RCC 7860 (cell line): ENCODE results near the gene DPYSL4.

Source experiments
- DNase-seq: peaks from one replicate; pipeline ENCODE4 v3.0.0-alpha.2; 2015; ENCODE audit warnings: low spot score
- FAIRE-seq: peaks from 2 replicates; lab custom pipeline; 2012; peaks lifted over from hg19 to GRCh38; lab: Jason Lieb, UNC

Gene DPYSL4

GRCh38 chr10:132238371-132239125 is 51.8 kb downstream of the DPYSL4 start:
- FAIRE-seq: no peak
- DNase-seq: no peak

DNA sequence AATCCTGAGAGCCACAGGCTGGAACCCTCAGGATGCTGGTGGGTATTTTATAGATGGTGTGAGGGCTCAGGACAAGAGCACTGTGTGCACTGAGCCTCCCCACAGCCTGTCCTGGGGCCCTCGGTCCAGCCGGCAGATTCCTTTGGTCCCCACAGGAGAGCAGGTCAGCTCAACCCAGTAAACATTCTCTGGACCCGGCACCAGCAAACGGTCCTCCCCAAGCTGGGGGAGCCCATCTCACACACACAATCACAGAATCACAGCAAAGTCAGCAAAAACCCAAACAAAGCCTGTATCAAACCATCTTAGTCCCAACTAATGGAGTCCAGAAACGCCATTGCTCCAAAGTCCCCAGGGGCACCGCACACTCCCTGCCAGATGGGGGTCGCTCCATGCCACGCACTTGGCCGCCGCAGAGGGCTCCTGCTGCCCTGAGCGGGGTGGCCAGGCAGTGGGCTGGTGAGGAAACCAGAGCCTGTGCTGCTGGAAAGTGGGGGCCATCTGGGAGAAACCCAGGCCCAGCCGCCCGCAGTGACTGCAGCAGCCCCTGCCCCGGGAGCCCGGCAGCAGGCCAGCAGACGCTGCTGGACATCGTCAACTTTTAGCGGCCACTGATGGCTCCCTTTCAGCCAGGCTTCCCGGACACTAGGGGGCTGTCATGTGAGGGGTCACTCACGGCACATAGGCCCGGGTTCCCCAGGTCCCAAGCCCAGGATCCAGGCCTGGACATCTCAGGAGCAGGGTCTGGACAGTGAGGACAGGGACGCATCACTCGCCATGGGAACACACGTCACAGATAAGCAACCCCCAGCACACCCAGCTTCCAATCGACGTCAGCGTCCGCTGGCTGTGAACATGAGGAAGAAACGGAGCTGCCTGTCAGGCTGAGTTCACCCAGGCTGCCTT is 52.6 kb downstream of the DPYSL4 start:
- FAIRE-seq: no peak
- no peak for DNase-seq

- FAIRE-seq (no peak), DNase-seq (no peak)
These were observed 53.4 kb downstream of the DPYSL4 start for GRCh38 chr10:132240156-132240555.

DNA sequence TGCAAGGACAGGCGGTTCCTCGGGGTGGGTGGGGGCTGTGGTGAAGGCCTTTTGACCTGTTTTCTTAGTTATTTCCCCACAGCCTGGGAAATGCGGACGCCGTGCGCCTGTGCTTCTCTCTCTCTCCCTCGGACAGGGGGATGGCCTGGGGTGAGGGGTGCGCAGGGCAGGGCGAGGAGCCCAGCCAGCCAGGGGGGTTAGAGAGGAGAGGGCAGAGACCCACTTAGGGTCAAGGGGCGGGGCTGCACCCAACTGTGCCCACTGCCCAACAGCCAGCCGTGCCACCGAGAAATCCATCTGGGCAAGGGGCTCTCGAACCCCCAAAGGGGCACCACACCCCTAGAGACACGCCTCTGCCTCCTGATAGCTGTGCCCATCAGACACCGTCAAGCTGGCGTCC is 53.8 kb downstream of the DPYSL4 start:
- no peak for DNase-seq
- FAIRE-seq: no peak

GRCh38 chr10:132241086-132241485 is 54.3 kb downstream of the DPYSL4 start:
- DNase-seq: no peak

DNA sequence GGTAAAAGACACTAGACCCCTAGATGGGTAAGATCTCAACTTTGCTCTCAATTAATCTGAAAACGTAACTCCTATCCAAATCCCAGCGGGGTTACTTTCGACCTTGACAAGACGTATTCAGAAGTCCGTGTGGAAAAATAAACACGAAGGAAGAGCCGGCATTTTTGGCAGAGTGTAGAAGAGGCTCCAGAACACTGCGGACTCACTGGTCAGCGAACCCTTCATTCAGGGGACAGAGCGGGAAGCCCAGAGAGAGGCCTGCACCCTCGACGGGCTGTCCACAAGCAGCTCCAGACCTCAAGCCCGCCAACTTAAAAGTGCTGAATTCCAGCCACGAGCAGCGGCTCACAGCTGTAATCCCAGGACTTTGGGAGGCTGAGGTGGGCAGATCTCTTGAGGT is 54.7 kb downstream of the DPYSL4 start:
- DNase-seq: no peak
- no peak for FAIRE-seq

More at GRCh38 chr10:132241086-132241485, 54.3 kb downstream of the DPYSL4 start:
- FAIRE-seq: no peak

- DNase-seq (no peak), FAIRE-seq (no peak)
These were observed 55.5 kb downstream of the DPYSL4 start for GRCh38 chr10:132242103-132242840.

DNA sequence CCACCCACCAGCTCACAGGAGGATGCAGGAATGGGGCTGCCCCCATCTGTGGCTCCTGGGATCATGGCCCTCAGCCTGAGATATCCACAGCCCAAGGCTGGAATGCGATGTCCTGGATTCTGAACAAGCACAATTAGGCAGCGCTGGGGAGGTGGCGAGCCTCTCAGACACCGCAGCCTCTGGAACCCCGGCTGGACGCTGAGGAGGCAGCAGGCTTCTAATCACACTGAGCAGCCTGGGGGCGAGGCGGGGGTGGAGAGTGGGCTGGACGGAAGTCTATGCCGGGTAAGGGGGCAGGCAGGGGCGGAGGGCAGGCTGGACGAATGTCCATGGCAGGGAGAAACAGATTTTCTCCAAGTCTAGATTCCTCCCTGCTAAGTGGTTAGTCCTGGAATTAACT is 56.4 kb downstream of the DPYSL4 start:
- FAIRE-seq: no peak

GRCh38 chr10:132243626-132244025 is 56.9 kb downstream of the DPYSL4 start:
- FAIRE-seq (no peak), DNase-seq (no peak)

More for the DNA sequence above, 56.4 kb downstream of the DPYSL4 start:
- no peak for DNase-seq

- DNase-seq (no peak), FAIRE-seq (no peak)
These were observed 58.3 kb downstream of the DPYSL4 start for GRCh38 chr10:132245056-132245455.

DNA sequence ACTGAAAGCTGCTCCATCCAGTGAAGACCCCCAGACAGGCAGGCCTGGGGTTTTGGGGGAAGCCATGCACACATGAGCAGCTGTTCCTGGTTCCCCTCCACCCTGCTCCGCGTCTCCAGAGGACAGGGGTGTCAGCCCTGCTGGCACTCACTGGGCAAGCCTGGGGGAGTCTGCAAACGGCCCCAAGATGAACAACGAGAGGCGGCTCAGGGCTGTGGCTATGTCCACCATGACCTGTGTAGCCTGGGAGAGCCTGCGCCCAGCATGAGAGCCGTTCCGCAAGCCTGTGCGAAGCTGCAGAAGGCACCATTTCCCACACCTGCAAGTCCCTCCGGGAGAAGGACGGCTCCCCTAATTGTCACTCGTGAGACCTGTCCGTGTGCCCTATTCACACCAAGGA is 59.5 kb downstream of the DPYSL4 start:
- FAIRE-seq: no peak

GRCh38 chr10:132247943-132248342 is 61.2 kb downstream of the DPYSL4 start:
- FAIRE-seq (no peak), DNase-seq (no peak)

More for the DNA sequence above, 59.5 kb downstream of the DPYSL4 start:
- no peak for DNase-seq

GRCh38 chr10:132248455-132249225 is 61.9 kb downstream of the DPYSL4 start:
- DNase-seq: peak; percentile 21
- no peak for FAIRE-seq

DNA sequence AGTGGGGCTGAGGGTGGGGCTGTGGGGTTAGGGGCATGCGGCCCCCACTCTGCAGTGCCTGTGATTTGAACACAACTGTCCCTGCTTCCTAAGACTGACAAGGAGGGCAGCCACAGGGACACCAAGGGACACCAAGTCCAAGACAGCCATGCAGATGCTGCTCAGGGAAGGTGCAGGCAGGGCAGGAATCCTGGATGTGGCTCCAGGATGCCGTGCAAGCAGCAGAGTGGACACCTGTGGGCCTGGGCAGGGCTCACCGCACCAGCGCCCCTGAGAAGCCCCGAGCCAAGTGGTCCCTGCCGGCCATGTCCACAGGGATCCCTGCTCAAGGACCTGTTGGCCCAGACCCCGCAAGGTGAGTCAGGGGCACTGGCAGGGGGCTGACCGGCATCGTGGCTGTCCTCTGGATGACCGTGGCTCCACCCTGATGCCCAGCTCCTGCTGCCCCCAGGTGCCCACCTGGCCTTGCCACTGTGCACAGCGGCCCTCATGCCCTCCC is 62.5 kb downstream of the DPYSL4 start:
- DNase-seq: no peak
- no peak for FAIRE-seq

DNA sequence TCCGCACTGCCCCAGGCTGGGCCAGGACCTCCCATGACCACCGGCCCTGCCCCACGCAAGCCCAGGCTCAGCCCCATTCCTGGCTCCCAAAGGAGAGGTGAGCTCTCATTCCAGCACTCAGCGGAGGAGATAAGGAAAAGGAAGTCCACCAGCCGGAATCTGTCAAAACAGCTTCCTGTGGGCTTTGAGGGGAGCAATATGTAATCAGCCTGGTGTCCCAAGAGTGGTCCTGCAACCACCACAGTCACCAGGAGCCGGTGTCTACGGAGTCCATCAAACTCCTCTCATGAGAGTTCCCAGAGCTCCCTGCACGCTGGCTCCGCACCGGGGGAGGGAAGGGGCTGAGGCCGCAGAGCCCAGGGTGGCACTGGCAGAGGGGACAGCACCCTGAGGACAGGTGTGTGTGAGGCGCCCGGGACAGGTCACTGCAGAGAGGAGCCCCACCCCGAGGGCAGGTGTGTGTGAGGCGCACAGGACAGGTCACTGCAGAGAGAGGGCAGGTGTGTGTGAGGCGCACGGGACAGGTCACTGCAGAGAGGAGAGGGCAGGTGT is 63.2 kb downstream of the DPYSL4 start:
- DNase-seq: no peak
- no peak for FAIRE-seq

- FAIRE-seq: no peak
- no peak for DNase-seq
These were observed 64.0 kb downstream of the DPYSL4 start for GRCh38 chr10:132250481-132251475.

GRCh38 chr10:132251928-132252327 is 65.2 kb downstream of the DPYSL4 start:
- no peak for DNase-seq
- FAIRE-seq: no peak

DNA sequence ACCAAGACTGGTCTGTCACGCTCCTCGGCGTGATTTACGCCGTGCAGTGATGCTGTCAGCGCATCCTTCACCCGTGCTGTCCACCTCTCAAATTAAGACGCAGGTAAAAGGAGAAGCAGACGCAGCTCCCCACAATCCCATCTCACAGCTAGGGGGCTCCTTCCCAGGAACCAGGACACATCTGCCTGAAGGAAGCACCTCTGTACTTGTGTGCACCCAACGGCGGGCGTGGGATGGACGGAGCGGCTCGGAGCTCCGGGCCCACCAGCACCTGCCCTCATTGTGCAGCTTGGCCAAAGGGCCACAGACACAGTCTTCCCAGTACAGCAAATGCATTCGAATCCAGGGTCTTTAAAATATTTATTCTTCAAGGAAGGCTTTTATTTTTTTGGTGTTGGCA is 65.7 kb downstream of the DPYSL4 start:
- DNase-seq (no peak), FAIRE-seq (no peak)
